HG02571 (cell line): ENCODE measurements around the gene GATAD2B.
"Not testable (repeated sequence)": the region's sequence is repeated elsewhere in the genome, so short reads cannot be mapped to it uniquely, and the experiment has no call there.

Source experiments
- ATAC-seq: cut with Tn5 transposase; IDR thresholded peaks from one replicate; pipeline ENCODE4 v1.9.1; 2021; ENCODE audit warnings: mild to moderate bottlenecking, moderate library complexity; ENCODE audit not compliant: unreplicated experiment

Gene GATAD2B

DNA sequence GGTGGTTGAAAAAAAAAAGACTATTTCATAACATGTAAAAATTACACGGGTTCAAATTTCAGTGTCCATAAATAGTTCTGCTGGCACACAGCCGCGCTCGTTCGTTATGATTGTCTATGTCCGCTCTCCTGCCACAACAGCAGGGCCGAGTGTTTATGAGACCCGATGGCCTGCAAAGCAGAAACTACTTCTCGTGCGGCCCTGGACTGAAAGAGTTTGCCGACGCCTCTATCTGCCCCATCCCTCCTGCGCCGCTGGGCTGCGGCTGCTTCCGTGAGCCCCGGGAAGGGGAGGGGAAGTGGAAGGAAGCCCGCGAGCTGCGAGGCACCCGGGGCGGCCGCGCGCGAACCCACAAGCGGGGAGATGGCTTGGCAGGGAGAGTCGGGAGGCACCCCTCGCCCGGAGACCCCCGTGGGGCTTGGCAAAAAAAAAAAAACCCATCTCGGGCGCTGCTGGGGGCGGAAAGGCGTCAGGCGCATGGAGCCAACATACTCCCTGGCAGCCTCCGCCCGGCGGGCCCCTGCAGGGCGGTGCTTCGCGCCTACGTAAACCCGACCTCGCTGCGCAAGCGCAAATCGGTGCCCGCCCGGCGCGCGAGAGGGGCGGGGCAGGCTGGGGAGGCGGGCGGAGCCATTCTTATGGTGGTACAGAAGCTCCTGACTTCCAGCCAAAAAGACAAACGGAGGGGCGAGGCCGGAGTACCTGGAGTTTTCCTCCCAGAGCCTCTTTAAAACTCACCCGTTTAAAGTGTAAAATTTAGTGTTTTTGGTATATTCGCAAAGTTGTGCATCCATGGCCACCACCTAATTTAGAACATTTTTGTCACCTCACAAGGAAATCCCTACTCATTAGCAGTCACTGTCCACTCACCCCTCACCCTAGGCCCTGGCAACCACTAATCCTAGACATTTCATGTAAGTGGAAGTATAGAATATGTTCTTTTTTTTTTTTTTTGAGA, 139.3 kb downstream of the GATAD2B start:
- peak; percentile 90 for ATAC-seq

DNA sequence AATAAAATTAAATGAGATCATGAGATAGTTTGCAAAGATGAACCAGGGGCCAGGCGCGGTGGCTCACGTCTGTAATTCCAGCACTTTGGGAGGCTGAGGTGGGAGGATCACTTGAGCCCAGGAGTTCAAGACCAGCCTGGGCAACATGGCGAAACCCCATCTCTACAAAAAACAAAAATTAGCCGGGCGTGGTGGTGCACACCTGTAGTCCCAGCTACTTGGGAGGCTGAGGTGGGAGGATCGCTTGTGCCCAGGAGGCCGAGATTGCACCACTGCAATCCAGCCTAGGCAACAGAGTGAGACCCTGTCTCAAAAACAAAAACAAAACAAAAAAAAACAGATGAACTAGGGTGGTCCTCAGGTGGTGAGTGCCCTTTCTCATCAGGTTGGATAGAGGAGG, 140.1 kb downstream of the GATAD2B start:
- ATAC-seq, result not testable (repeated sequence)

DNA sequence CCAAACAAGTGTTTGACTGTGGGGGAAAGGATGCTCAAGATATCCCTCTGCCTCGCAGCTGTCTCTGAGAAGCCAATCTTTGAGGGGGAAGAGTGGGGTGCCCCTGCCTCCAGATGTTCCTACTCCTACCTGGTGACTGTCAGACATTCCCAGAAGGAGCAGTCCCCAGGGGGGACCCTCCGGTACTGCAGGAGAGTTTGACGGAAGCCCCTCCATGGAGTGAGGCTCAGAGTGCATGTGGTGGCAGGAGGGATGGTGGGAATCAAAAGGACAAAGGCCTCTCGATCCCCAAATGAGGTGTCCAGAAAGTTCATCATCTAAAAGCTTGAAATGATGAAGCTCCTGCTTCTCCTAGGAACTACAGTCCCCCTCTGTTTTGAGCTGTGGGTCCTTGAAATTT, 142.2 kb downstream of the GATAD2B start:
- ATAC-seq, result no peak

DNA sequence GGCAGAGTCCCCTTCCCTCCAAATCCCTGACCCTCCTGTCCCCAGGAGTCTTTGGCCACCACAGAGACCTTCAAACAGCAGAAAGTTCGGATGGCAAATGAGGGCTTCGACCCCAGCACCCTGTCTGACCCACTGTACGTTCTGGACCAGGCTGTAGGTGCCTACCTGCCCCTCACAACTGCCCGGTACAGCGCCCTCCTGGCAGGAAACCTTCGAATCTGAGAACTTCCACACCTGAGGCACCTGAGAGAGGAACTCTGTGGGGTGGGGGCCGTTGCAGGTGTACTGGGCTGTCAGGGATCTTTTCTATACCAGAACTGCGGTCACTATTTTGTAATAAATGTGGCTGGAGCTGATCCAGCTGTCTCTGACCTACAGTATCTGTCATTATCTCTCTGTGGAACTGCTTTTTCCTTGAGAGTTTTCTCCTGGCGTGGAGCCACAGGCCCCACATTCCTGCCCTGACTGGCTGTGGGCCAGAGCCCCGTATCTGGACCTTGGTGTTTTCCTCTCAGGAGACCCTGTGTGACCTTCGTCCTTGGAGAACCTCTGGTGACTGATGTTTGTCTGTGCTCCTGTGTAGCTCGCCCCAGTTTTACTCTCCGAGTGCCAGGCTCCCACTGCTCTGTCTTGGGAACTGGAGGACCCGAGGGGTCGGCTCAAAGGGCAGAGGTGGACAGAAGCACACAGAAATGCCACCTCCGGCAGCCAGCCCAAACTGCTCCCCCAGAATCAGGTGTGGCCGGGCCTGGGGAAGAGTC, 142.8 kb downstream of the GATAD2B start:
- no peak for ATAC-seq

DNA sequence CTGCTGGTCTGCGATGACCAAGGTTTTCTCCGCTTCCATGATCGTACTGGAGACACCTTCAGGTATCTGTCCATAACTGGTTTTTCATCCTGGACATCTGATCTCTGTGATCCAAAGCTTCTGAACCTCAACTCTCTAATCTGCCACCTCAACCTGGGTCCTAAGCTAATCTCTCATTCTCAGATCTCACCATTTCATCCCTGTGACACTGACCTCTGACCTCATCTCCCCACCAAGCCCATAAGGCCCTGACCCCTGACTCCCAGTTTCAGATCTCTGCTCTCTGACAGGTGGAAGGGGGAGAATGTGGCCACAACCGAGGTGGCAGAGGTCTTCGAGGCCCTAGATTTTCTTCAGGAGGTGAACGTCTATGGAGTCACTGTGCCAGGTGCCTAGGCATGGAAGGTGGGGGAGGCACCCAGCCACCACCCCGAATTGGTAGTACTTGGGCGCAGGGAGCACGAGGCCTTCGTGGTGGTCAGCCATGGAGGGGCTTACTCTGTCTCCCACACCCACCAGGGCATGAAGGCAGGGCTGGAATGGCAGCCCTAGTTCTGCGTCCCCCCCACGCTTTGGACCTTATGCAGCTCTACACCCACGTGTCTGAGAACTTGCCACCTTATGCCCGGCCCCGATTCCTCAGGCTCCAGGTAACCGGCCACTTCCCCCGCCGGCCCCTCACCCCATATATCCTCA, 143.8 kb downstream of the GATAD2B start:
- no peak for ATAC-seq

DNA sequence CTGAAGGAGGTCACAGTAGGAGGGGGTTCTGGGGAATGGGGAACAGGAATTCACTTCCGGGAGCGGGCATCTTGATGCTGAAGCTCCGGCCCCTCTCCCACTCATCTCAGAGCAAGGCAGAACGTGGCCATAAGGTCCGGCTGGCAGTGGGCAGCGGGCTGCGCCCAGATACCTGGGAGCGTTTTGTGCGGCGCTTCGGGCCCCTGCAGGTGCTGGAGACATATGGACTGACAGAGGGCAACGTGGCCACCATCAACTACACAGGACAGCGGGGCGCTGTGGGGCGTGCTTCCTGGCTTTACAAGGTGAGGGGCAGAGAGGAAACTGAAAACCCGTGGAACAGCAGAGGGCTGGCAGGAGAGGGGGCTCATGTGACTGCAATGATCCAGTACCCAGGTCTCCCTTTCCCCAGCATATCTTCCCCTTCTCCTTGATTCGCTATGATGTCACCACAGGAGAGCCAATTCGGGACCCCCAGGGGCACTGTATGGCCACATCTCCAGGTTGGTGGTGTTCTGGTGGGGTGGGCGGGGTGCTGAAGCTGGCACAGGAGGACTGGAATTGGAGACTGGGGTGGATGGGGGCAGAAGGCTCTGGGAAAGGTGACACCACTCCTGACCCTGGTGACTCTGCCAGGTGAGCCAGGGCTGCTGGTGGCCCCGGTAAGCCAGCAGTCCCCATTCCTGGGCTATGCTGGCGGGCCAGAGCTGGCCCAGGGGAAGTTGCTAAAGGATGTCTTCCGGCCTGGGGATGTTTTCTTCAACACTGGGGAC, 144.5 kb downstream of the GATAD2B start:
- ATAC-seq, result no peak

DNA sequence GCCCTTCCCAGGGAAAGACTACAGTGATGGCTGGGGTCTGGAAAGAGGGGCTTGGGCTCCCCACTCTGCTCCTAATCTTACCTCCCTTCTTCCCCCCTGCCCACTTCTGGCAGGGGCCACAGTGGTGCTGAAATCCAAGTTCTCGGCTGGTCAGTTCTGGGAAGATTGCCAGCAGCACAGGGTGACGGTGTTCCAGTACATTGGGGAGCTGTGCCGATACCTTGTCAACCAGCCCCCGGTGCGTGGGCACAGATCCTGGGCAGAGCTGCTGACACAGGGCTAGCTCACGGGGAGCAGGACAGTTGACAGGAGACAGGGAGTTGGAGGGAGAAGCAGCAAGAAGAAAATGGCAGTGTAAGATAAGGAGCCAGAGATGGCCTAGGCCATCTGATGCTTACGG, 145.1 kb downstream of the GATAD2B start:
- ATAC-seq, result no peak

DNA sequence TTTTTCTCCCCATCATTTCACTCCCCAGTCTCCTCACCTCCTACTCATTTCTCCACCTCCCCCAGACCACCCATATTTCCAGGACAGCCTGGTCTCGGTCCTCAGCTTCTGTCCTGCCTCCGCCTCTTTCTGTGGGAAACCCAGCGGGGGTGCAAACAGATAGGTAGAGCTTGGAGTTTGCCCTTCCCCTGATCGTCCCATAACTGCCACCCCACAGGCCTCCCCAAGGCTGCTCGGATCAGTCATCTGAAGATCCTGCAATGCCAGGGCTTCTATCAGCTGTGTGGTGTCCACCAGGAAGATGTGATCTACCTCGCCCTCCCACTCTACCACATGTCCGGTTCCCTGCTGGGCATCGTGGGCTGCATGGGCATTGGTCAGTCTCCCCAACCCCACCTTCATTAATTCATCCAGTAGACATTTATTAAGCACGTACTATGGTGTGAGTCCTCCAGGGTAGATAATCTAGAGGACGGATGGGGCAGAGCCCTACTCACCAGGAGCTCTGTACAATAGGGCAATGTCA, 145.9 kb downstream of the GATAD2B start:
- ATAC-seq, result no peak

DNA sequence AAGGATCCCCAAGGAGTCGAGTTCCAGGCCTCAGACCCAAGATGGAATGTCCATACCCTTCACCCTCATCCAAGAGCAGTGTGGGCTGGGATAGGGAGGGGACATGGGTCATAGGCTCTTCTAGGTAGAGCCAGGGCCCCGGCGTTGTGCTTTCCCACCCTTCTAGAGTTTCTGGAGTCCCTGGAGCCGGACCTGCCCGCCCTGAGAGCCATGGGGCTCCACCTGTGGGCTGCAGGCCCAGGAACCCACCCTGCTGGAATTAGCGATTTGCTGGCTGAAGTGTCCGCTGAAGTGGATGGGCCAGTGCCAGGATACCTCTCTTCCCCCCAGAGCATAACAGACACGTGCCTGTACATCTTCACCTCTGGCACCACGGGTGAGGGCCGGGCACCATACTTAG, 146.4 kb downstream of the GATAD2B start:
- no peak for ATAC-seq

DNA sequence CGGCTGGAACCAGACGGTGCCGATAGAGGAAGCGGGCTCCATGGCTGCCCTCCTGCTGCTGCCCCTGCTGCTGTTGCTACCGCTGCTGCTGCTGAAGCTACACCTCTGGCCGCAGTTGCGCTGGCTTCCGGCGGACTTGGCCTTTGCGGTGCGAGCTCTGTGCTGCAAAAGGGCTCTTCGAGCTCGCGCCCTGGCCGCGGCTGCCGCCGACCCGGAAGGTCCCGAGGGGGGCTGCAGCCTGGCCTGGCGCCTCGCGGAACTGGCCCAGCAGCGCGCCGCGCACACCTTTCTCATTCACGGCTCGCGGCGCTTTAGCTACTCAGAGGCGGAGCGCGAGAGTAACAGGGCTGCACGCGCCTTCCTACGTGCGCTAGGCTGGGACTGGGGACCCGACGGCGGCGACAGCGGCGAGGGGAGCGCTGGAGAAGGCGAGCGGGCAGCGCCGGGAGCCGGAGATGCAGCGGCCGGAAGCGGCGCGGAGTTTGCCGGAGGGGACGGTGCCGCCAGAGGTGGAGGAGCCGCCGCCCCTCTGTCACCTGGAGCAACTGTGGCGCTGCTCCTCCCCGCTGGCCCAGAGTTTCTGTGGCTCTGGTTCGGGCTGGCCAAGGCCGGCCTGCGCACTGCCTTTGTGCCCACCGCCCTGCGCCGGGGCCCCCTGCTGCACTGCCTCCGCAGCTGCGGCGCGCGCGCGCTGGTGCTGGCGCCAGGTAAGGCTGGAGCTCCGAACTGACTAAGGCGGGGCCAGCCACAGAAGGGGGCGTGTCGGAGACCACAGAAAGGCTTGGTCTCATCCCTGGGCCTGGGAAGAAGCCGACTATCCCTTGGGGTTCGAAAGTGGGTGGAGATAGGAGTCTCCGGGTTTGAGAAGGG, 147.1 kb downstream of the GATAD2B start:
- ATAC-seq, result no peak

DNA sequence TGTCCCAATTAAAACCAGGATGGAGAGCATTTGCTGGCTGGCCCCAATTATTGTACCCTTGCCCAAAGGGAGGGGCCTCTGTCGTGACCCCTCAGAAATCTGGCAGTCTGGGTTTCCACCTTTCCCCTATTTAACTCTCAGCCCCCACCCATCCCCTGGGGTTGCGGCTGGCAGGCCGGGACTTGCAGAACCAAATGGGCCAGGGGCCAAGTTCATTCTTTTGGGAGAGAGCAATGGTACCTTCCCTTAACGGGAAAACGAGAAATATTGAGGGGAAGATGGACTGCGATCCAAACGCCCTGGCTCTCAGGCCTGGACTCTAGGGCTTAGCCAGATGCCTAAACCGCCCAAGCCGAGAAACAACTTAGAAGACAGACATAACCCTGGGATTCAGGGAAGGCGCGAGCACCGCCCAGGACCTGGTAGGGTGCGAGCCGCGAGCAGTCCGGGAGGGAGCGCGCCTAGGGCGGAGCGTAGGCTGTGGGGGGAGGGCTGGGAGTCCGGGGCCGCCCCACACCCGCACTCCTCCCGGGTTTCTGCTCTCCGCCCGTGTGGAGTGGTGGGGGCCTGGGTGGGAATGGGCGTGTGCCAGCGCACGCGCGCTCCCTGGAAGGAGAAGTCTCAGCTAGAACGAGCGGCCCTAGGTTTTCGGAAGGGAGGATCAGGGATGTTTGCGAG, 147.9 kb downstream of the GATAD2B start, which contains the start of gene SLC27A3:
TSS of gene SLC27A3 (plus strand) at position 628 of the 678 bp plus-strand sequence. CDS start 91 bp downstream, outside the sequence.
- no peak for ATAC-seq

DNA sequence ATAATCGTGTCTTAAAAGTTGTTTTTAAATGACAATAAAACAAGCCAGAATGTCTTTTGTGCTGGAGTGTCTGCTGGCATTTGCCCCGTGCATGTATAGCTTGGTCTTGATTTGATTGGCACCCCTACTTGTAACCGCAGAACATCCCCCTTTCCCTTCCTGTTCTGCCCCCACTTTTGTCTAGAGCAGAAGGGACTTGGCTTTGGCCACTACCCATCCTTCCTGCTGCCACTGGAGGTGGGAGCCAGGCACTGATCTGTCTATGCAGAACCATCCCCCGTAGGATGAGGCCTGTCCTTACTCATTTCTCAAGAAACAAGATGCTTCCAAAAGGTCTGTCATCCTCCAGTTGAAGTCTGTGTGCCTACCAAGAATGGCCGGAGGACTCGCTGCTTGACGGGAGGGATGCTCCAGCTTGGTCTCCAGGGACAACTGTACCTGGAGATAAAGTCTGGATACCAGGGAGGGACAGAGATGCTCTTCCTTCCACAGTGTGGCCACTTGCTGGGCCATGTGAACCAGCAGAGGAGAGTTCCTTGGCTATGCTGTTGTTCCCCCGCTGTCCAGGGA, 148.7 kb downstream of the GATAD2B start:
- ATAC-seq, result no peak

DNA sequence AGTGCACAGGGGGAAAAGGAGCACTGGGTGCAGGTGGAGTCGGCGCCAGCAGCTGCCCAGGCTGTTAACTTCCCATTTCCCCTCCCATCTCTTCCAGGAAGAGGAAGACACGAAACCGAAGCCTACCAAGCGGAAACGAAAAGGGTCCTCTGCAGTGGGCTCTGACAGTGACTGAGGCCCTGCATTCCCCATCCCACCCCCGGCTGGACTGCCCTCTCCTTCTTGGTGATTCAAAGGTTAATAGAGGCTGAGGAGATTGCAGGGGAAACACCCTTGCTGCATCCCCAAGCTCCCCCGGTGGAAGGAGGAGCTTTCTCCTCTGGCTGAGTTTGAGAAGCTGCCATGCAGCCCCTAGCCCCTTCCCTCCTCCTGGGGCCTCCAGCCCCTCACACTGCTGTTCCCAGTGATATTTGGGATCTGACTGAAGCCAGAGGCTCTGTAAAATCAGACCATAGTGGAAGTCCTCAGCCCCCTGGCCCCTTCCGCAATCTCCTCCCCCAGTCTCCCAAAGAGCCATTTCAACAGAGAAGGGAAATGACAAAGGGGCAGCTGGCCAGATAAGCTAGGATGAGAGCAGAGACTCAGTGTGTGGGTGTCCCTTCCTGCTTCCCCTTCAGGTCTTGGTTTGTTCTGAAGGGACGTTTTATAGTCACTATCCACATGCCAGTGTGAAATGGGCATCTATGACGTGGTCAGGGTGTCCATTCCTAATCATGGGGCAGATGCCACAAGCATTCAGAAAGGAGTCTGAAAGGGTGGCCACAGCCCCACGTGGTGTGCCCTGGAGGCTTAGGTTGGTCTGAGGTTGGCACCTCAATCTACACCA, 149.5 kb downstream of the GATAD2B start:
- no peak for ATAC-seq

DNA sequence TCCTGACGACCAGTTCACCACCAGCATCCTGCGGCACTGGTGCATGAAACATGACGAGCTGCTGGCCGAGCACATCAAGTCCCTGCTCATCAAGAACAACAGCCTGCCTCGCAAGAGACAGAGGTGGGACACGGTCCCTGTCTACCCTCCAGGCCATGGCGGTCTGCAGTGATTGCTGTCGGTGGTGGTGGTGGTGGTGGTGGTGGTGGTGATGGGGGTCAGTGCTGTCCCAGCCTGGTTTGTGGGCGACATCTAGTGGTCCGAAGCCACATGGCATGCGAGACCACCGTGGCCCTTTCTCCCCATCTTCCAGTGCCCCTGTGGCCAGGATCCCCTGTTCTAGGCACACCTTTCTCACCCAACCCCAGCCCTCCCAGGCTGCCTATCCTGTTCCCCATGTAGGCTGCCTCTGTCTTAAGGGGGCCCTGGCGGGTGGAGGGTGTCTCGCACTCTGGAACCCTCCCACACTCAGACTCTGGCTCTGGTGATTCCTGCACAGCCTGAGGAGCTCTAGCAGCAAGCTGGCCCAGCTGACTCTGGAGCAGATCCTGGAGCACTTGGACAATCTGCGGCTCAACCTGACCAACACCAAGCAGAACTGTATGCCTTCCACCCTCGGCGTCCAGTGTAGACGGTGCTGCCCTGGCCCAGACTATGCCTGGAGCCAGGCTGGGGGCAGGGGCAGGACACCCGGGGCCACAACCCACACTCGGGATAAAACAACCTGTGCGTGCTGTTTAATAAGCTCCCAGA, 150.8 kb downstream of the GATAD2B start:
- ATAC-seq, result no peak

DNA sequence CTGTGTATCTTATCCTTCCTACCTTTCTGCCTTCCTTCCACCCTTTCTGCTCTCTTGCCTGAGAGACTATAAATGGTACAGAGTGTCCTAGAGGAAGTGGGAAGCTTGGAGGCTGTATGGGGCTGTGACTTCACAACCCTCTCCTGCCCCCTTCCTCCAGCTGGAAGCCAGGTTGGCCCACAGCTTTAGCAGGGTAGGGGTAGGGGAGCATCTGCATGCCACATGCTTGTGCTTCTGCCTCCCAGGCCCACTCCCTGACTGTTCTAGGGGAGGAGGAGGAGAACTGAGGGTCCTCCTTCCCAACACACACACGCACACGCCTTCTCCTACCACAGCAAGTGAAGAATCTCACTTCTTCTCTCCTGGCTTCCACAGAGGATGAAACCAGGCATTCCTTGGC, 151.5 kb downstream of the GATAD2B start:
- ATAC-seq, result no peak

DNA sequence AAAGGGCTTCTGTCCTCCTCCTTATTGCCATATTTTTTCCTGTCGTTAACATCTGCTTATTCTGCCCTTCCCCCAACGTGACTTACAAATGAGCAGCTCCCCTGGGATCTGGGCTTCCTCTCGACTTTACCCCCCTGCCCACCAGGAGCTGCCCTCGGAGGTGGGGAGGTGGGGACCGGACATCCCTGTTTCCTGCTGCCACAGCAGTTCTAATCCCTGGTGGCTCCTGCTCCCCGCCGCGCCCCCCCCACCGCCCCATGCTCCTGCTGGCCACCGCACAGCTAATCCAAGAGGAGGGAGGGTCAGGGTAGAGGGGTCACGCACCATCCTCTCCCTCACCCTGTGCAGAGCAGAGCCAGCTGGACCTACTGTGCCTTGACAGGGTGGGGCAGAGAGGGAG, 152.0 kb downstream of the GATAD2B start:
- ATAC-seq, result no peak

DNA sequence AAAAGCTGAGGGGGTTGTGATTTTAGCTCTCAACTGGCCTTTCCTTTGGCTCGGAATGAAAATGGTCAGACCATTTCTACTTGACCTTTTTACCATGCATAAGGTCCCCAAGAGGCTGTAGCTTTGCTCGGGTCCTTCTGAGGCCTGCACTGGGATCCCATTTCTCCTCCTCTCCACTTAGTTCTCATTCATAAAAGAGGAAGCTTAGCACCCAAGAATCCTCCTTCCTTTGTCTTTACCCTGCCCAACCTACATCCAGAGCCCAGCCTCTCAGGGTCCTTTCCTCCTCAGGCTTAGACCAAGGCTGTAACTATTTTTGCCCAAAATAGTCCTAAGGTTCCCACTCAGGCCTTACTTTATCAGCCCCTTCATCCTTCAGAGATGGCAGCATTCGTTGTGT, 153.6 kb downstream of the GATAD2B start:
- no peak for ATAC-seq
